Measurements from ENCODE around the gene SCARB1. TPM values are rescaled to one million over a fixed set of nuclear protein-coding genes. Genes with fewer than 3 reads are reported as not detected.
"Not testable (repeated sequence)": the region's sequence is repeated elsewhere in the genome, so short reads cannot be mapped to it uniquely, and the experiment has no call there.

The SCARB1 gene
- total RNA-seq, 1 donor from 2014 or later, result 81.1 TPM

DNA sequence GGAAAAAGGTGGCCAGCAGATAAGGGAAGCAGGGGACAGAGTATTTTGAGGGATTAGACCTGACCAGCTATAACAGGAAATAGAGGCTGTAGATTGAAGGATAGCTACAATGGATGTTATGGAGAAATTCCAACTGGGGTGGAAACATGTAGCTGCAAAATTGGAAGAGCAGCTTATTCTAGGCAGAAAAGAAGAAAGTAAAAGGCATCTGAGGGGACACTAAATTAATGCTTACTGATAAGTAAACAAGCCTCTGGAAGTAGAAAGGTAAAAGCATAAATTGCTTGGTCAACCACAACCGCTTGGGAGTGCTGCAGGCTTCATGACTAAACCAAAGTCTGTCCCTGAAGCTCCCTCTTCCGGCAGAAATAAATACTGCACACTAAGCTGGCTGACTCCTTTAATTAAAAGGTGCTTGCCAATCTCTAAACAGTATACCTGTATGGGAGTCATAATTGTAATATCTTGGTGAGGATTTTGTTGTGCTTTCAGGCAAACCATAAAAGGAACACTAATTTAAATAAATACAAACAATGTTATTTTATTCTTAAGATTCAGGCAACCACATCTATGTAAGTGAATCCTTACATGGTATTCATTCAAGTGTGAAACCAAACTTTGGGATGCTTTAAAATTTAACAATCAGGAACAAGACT lies 43.1 kb upstream of the SCARB1 start:
- H3K27me3 ChIP-seq, result no peaks in the 10 kb centered on the region
- H3K4me1 ChIP-seq, result peaks cover 0 to 30% of the 10 kb centered on the region in 2 donors
- H3K27ac ChIP-seq, result no peak overlapping the region
- H3K9me3 ChIP-seq, result peaks cover 0 to 15% of the 10 kb centered on the region in 2 donors
- H3K4me3 ChIP-seq, result no peak overlapping the region
- peaks cover 9 to 18% of the 10 kb centered on the region in 2 donors for H3K36me3 ChIP-seq
- intact Hi-C loops (cut with DNase I), result loop anchor here (1.0 to 10.0 kb wide), 5 partner anchors 30 to 872 kb away; partner anchors contain the start of gene AACS
- TF ChIP-seq, protein P1, sequence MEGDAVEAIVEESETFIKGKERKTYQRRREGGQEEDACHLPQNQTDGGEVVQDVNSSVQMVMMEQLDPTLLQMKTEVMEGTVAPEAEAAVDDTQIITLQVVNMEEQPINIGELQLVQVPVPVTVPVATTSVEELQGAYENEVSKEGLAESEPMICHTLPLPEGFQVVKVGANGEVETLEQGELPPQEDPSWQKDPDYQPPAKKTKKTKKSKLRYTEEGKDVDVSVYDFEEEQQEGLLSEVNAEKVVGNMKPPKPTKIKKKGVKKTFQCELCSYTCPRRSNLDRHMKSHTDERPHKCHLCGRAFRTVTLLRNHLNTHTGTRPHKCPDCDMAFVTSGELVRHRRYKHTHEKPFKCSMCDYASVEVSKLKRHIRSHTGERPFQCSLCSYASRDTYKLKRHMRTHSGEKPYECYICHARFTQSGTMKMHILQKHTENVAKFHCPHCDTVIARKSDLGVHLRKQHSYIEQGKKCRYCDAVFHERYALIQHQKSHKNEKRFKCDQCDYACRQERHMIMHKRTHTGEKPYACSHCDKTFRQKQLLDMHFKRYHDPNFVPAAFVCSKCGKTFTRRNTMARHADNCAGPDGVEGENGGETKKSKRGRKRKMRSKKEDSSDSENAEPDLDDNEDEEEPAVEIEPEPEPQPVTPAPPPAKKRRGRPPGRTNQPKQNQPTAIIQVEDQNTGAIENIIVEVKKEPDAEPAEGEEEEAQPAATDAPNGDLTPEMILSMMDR (IDR thresholded peaks at IDR 0.05), result peak; percentile 95 to 98 (median 96)
- peak; percentile 55 to 95 for DNase-seq (ENCODE audit: low spot score in 2 of 2)

DNA sequence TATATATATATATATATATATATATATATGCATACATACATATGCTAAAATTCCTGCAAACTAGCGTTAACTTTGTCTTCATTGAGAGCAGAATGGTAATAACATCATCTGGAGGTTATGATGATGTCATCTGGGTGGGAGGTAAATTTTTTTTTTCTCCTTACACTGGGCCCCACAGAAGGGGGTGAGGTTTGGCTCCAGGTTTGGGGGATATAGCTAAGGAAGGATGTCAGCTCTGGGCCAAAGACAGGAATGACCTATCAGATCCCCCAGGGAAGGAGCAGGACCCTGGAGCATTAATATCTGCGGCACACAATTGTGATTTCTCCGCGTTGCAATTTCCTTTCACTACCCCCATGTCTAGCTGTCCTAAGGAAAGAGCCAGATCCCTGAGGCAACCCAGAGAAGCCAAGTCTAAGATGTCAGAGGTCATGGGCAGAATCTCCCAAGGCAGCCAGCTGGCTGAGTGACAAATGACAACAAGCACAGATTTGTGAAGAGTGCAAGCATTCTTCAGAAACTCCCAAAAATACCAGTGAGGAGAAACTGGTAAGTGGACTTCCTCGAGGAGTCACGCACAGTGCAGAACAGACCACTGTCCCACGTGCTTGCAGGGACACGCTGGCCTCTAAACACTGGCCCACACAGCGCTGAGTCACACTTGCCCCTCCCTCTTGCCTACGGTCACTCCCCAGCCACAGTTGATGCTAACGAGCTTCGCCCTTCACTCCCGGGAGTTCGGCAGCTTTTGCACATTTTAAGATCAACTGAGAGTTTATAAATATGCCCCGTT lies 40.8 kb upstream of the SCARB1 start:
- peak; percentile 68 to 93 for DNase-seq (ENCODE audit: low spot score in 2 of 2)
- TF ChIP-seq, protein P1 (IDR thresholded peaks at IDR 0.05), result no peak
- Histone ChIP-seq H3K27me3 (no peaks in the 10 kb centered on the region), H3K27ac (peak overlapping the region; percentile 34 to 53), H3K4me3 (peak overlapping the region in 1 of 2 donors; percentile 6), H3K36me3 (no peaks in the 10 kb centered on the region), H3K9me3 (no peaks in the 10 kb centered on the region), H3K4me1 (peaks cover 0 to 11% of the 10 kb centered on the region in 2 donors)
- intact Hi-C loops (cut with DNase I), result loop anchor here (1.0 to 10.0 kb wide), 5 partner anchors 42 to 870 kb away; partner anchors contain the start of genes AACS, DHX37 and SCARB1

DNA sequence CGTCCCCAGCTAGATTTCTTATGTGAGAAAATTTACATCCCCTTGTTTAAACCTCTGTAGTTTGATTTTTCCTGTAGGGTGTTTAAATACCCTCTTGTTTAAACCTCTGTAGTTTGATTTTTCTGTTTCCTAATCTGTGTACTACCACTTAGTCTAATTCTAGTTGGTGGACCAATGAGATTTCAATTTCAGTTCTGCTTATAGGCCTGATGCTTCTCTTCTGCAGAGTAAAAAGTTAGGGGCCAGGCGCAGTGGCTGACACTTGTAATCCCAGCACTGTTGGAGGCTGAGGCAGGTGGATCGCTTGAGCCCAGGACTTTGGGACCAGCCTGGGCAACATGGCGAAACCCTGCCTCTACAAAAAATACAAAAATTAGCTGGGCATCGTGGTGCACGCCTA lies 39.3 kb upstream of the SCARB1 start:
- DNase-seq (ENCODE audit: low spot score in 2 of 2), result no peak
- TF ChIP-seq, protein P1 (IDR thresholded peaks at IDR 0.05), result no peak
- Histone ChIP-seq H3K4me1 (peaks cover 0 to 8% of the 10 kb centered on the region in 2 donors), H3K27me3 (no peaks in the 10 kb centered on the region), H3K36me3 (no peaks in the 10 kb centered on the region), H3K4me3 (no peak overlapping the region), H3K9me3 (no peaks in the 10 kb centered on the region), H3K27ac (no peak overlapping the region)
- intact Hi-C loops (cut with DNase I), result loop anchor here (5.0 to 10.0 kb wide), 3 partner anchors 41 to 868 kb away; partner anchors contain the start of genes AACS and SCARB1

DNA sequence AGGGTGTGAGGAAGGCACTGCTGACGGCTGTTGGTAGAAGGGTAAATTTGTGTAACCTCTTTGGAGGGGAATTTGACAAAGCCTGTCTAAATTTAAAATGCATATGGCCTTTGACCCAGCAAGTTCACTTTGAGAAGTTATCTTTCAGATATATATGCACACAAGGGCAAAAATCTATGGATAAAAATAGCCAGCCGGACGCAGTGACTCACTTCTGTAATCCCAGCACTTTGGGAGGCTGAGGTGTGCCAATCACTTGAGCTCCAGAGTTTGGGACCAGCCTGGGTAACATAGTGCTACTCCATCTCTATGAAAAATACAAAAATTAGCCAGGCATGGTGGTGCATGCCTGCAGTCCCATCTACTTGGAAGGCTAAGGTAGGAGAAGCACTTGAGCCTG lies 37.3 kb upstream of the SCARB1 start:
- Histone ChIP-seq H3K27ac (no peak overlapping the region), H3K36me3 (no peaks in the 10 kb centered on the region), H3K9me3 (no peaks in the 10 kb centered on the region), H3K4me1 (peaks cover 0 to 8% of the 10 kb centered on the region in 2 donors), H3K4me3 (no peak overlapping the region), H3K27me3 (no peaks in the 10 kb centered on the region)
- no peak for DNase-seq (ENCODE audit: low spot score in 2 of 2)
- intact Hi-C loops (cut with DNase I), result loop anchor here (5.0 to 10.0 kb wide), 3 partner anchors 39 to 866 kb away; partner anchors contain the start of genes AACS and SCARB1
- TF ChIP-seq, protein P1 (IDR thresholded peaks at IDR 0.05), result no peak

DNA sequence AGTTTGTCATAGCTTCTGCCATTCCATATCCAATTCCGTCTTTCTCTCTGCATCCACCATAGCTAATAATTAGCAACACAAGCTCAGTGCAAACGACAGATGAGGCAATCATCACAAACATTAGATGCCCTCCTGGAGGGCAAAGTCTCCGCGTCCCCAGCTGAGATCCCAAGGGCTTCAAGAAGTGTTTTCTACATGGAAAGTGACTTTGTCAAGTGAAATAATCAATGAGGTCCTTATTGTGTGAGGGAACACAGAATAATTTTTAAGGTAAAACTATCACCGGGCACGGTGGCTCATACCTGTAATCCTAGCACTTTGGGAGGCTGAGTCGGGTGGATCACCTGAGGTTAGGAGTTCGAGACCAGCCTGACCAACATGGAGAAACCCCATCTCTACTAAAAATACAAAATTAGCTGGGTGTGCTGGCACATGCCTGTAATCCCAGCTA lies 36.7 kb upstream of the SCARB1 start:
- H3K4me1 ChIP-seq; DNase-seq (ENCODE audit: low spot score in 2 of 2); H3K9me3 ChIP-seq; H3K36me3 ChIP-seq; H3K4me3 ChIP-seq; H3K27me3 ChIP-seq; H3K27ac ChIP-seq: not testable (repeated sequence)
- intact Hi-C loops (cut with DNase I), result loop anchor here (5.0 to 10.0 kb wide), 3 partner anchors 38 to 866 kb away; partner anchors contain the start of genes AACS and SCARB1
